Lower leg skin (tissue), 4 donors: ENCODE results near the gene CBY2. TPM values are rescaled to one million over a fixed set of nuclear protein-coding genes. Genes with fewer than 3 reads are reported as not detected.
A peak's percentile ranks its signal among the peaks of the same experiment; 100 is the strongest.

Experiments
- DNase-seq, 2 donors: peaks; one replicate each; pipeline ENCODE4 v3.0.0-alpha.2; 2019; ENCODE audit warnings: low spot score in 2 of 2
- H3K4me3 ChIP-seq: fragments of 200-600 bp; sonication (generic); 2 replicates; pipeline ENCODE4 v1.5.1; 2017; ENCODE audit warnings: mild to moderate bottlenecking, low read depth; ENCODE audit not compliant: poor library complexity, severe bottlenecking
- POLR2A ChIP-seq, 2 donors: fragments of 450-650 bp; IDR thresholded peaks; one replicate each; pipeline ENCODE4 v1.6.1; 2016 to 2017; ENCODE audit warnings: antibody characterized with exemption in 2 of 2, mild to moderate bottlenecking in 1 of 2, moderate library complexity in 1 of 2
- WGBS, 2 donors: methylation state at CpG; one replicate each; pipeline ENCODE4 v1.1.5; 2018; 5-methylcytosine and 5-hydroxymethylcytosine counted together
- intact Hi-C: fragments of 100-400 bp; cut with DNase I; formaldehyde crosslinking; loops from one replicate; pipeline ENCODE4 v1.15.0; 2023; ENCODE audit warnings: low total_unique reads
- total RNA-seq, 4 donors: library from RNA; depleted of rRNA; stranded (reverse); fragments of >200 nt; gene quantifications; one replicate each; pipeline ENCODE4 v1.1.0, GENCODE V29; 2016
- TF ChIP-seq, protein P1 (sequence below), 3 donors: fragments of 450-650 bp; IDR thresholded peaks; one replicate each; pipeline ENCODE4 v1.5.1; 2016; ENCODE audit warnings: antibody characterized with exemption in 3 of 3, mild to moderate bottlenecking in 3 of 3, moderate library complexity in 2 of 3

CBY2 gene
- total RNA-seq, 4 donors from 2014 or later, result 0.45 TPM; not detected in 3

DNA sequence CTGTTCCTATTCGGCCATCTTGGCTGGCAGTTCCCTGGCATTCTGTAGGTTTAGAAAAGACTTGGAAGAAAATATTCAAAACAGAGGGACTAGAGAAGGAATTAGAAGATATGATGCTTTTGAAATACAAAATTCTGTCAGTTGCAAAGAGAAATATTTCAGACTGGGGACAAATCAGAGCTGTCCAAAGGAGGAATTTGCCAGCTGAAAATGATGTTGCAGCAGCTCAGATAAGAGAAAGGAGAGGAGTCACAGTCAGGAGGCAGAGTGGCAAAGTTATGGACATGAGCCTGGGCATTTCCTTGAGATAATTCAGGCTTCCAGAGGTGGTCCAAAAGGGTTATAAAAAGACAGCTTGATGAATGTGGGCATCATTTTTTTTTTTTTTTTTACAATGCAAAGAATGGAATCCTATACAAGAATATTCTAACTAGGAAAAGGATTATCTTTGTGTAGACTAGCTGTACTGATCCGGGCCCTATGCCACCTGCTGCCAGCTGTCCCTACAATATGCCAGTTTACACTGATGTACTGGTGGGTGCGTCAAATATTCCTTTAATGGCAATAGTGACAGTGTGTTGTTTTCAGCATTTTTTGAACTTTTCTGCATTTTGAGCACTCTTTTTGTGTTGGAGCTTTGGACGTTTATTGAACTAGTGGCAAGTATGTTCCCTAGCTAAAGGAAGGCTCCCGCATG is 31.8 kb upstream of the CBY2 start:
- intact Hi-C loops, result no loop called here
- DNase-seq, result no peak
- no peak overlapping the region for H3K4me3 ChIP-seq
- TF ChIP-seq, protein P1, sequence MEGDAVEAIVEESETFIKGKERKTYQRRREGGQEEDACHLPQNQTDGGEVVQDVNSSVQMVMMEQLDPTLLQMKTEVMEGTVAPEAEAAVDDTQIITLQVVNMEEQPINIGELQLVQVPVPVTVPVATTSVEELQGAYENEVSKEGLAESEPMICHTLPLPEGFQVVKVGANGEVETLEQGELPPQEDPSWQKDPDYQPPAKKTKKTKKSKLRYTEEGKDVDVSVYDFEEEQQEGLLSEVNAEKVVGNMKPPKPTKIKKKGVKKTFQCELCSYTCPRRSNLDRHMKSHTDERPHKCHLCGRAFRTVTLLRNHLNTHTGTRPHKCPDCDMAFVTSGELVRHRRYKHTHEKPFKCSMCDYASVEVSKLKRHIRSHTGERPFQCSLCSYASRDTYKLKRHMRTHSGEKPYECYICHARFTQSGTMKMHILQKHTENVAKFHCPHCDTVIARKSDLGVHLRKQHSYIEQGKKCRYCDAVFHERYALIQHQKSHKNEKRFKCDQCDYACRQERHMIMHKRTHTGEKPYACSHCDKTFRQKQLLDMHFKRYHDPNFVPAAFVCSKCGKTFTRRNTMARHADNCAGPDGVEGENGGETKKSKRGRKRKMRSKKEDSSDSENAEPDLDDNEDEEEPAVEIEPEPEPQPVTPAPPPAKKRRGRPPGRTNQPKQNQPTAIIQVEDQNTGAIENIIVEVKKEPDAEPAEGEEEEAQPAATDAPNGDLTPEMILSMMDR (IDR thresholded peaks at IDR 0.05), result no peak
- TF ChIP-seq POLR2A (IDR thresholded peaks at IDR 0.05), result no peak
- WGBS, 2 donors, result 90 to 91% methylated on average over 5 of the region's 5 CpGs

GRCh38 chr13:45674908-45675307 is 27.2 kb upstream of the CBY2 start:
- intact Hi-C loops, result no loop called here
- WGBS, 2 donors, result 19 to 25% methylated on average over 1 of the region's 1 CpG
- peak in 1 of 2 donors; percentile 28 for DNase-seq
- no peak overlapping the region for H3K4me3 ChIP-seq
- TF ChIP-seq, protein P1 (IDR thresholded peaks at IDR 0.05), result no peak
- TF ChIP-seq POLR2A (IDR thresholded peaks at IDR 0.05), result no peak

GRCh38 chr13:45678282-45678681 is 23.8 kb upstream of the CBY2 start:
- no peak for DNase-seq
- no peak overlapping the region for H3K4me3 ChIP-seq
- no peak for TF ChIP-seq POLR2A (IDR thresholded peaks at IDR 0.05)
- TF ChIP-seq, protein P1 (IDR thresholded peaks at IDR 0.05), result no peak
- intact Hi-C loops, result no loop called here

DNA sequence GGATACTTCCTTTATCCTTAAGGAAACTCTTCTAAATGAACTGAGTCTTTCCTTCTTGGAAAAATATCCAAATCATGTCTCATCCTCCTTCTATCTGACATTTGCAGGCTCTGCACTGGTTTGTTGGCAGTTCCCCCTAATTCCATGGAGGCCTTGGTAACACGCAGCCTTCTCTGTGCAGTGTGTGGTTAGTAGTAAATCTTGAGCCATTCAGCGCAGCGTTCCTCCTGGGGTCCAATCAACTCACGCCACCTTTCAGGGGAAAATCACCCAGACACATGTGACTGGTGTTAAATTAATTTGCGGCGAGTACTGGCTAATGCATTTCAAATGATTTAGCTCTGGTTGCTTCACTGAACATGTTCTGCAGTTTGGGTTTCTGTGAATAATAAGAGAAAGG is 21.0 kb upstream of the CBY2 start:
- H3K4me3 ChIP-seq, result no peak overlapping the region
- intact Hi-C loops, result no loop called here
- WGBS, 2 donors, result 62 to 65% methylated on average over 6 of the region's 6 CpGs
- no peak for DNase-seq
- TF ChIP-seq, protein P1 (IDR thresholded peaks at IDR 0.05), result no peak
- no peak for TF ChIP-seq POLR2A (IDR thresholded peaks at IDR 0.05)

DNA sequence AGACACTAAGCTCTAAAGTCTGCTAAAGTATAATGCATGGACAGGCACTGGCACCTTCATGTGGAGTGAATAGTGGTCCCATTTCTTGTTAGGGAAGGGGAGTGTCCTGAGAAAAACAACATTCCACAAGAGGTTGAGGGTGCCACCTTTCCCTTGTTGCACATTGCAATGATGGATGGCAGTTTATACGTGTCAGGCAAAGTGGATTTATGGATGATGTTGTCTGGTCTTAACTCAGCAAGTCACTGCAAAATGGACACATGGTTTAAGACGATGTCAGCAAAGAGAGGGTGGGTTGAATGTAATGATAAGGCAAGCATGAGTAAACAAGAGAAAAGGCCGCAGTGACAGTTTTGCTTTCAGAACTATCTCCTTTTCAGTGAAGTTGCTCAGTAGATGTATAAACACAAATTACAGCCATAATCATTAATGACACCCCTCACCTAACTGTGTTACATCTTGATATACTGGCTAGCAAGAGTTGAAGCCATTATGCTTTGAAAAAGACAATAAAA is 19.6 kb upstream of the CBY2 start:
- intact Hi-C loops, result no loop called here
- 84 to 87% methylated on average over 3 of the region's 3 CpGs for WGBS, 2 donors

More for the DNA sequence above, 19.6 kb upstream of the CBY2 start:
- H3K4me3 ChIP-seq, result no peak overlapping the region
- TF ChIP-seq POLR2A (IDR thresholded peaks at IDR 0.05), result no peak
- TF ChIP-seq, protein P1 (IDR thresholded peaks at IDR 0.05), result no peak
- no peak for DNase-seq
